ENCODE data around the gene HHATL. TPM values are rescaled to one million over a fixed set of nuclear protein-coding genes. Genes with fewer than 3 reads are reported as not detected.

HHATL gene
- polyA plus RNA-seq, 1 experiment: not detected

- H3K27ac ChIP-seq (ENCODE audit: low read depth, low read length): no peak overlapping the region
- peaks cover 12% of the 10 kb centered on the region; the same call in 1 of the 2 replicates for H3K9me3 ChIP-seq (ENCODE audit: control insufficient read depth, insufficient read depth, low read length)
- H3K4me3 ChIP-seq (ENCODE audit: low read depth, low read length): peak overlapping the region; percentile 29; the same call in 1 of the 2 replicates
- DNase-seq (ENCODE audit: low read depth, low spot score): no peak
- CTCF ChIA-PET: no interaction called here
- POLR2A ChIA-PET: no interaction called here
- no peak for TF ChIP-seq CTCF (IDR thresholded peaks at IDR 0.05; ENCODE audit: low read depth, low read length)
- peaks cover 27% of the 10 kb centered on the region for H3K27me3 ChIP-seq (ENCODE audit: control insufficient read depth, insufficient read depth, low read length)
These were observed 16.4 kb downstream of the HHATL start for GRCh38 chr3:42685891-42686820.

- Histone ChIP-seq H3K9me3 (ENCODE audit: control insufficient read depth, insufficient read depth, low read length) (peaks cover 12% of the 10 kb centered on the region; the same call in 1 of the 2 replicates), H3K27me3 (ENCODE audit: control insufficient read depth, insufficient read depth, low read length) (peaks cover 22% of the 10 kb centered on the region), H3K27ac (ENCODE audit: low read depth, low read length) (no peak within 1 kb of the TSS), H3K4me3 (ENCODE audit: low read depth, low read length) (peak within 1 kb of the TSS; percentile 29; the same call in 1 of the 2 replicates)
- DNase-seq (ENCODE audit: low read depth, low spot score): no peak
- POLR2A ChIA-PET: interaction anchor here (1.1 kb wide), 1 partner anchor 95 kb away, joined by 7 read pairs; the partner anchor contains the start of gene SS18L2
- no peak for TF ChIP-seq CTCF (IDR thresholded peaks at IDR 0.05; ENCODE audit: low read depth, low read length)
- CTCF ChIA-PET: no interaction called here
These were observed 17.2 kb downstream of the HHATL start, which contains the start of gene KLHL40 for GRCh38 chr3:42685363-42685881. Gene KLHL40 (plus strand): TSS chr3:42685537. CDS start chr3:42685619, 82 bp downstream.

GRCh38 chr3:42684632-42685362, 17.8 kb downstream of the HHATL start:
- peaks cover 22% of the 10 kb centered on the region for H3K27me3 ChIP-seq (ENCODE audit: control insufficient read depth, insufficient read depth, low read length)
- H3K27ac ChIP-seq (ENCODE audit: low read depth, low read length): no peak overlapping the region
- ChIA-PET POLR2A (interaction anchor here (1.1 kb wide), 1 partner anchor 94 kb away, joined by 7 read pairs; the partner anchor contains the start of gene SS18L2), CTCF (no interaction called here)
- no peak overlapping the region for H3K4me3 ChIP-seq (ENCODE audit: low read depth, low read length)
- no peak for TF ChIP-seq CTCF (IDR thresholded peaks at IDR 0.05; ENCODE audit: low read depth, low read length)
- no peak for DNase-seq (ENCODE audit: low read depth, low spot score)
- peaks cover 12% of the 10 kb centered on the region; the same call in 1 of the 2 replicates for H3K9me3 ChIP-seq (ENCODE audit: control insufficient read depth, insufficient read depth, low read length)

- CTCF ChIA-PET: no interaction called here
- Histone ChIP-seq H3K4me3 (ENCODE audit: low read depth, low read length) (no peak overlapping the region), H3K27ac (ENCODE audit: low read depth, low read length) (no peak overlapping the region), H3K27me3 (ENCODE audit: control insufficient read depth, insufficient read depth, low read length) (peaks cover 15% of the 10 kb centered on the region), H3K9me3 (ENCODE audit: control insufficient read depth, insufficient read depth, low read length) (peaks cover 12% of the 10 kb centered on the region; the same call in 1 of the 2 replicates)
- DNase-seq (ENCODE audit: low read depth, low spot score): peak; percentile 81
- no peak for TF ChIP-seq CTCF (IDR thresholded peaks at IDR 0.05; ENCODE audit: low read depth, low read length)
- POLR2A ChIA-PET: interaction anchor here (0.6 to 1.1 kb wide), 4 partner anchors 29 to 1021 kb away, joined by 3 to 9 read pairs (median 6); partner anchors contain the start of gene SS18L2
These were observed 18.6 kb downstream of the HHATL start for GRCh38 chr3:42683875-42684598.

Data from AG04450 (cell line).